Gastrocnemius medialis (tissue), 4 donors: Measurements from ENCODE around the gene POLL.

Source experiments
- POLR2A ChIP-seq, 2 donors: fragments of 450-650 bp; IDR thresholded peaks; one replicate each; pipeline ENCODE4 v1.6.1; 2017; ENCODE audit warnings: antibody characterized with exemption in 2 of 2, mild to moderate bottlenecking in 2 of 2, moderate library complexity in 2 of 2
- TF ChIP-seq, protein P1 (sequence below), 5 experiments: fragments of 450-650 bp in 3 of 5; fragments of 200-600 bp in 2 of 5; sonication (generic) in 2 of 5; IDR thresholded peaks in 4 of 5; conservative IDR thresholded peaks in 1 of 5; 1 replicate in 4 of 5; 2 replicates in 1 of 5; pipeline ENCODE4 v1.5.1; 2016 to 2019; ENCODE audit warnings: antibody characterized with exemption in 5 of 5, mild to moderate bottlenecking in 3 of 5, moderate library complexity in 3 of 5

GRCh38 chr10:101535949-101536348 lies 52.1 kb downstream of the POLL start:
- TF ChIP-seq, protein P1, sequence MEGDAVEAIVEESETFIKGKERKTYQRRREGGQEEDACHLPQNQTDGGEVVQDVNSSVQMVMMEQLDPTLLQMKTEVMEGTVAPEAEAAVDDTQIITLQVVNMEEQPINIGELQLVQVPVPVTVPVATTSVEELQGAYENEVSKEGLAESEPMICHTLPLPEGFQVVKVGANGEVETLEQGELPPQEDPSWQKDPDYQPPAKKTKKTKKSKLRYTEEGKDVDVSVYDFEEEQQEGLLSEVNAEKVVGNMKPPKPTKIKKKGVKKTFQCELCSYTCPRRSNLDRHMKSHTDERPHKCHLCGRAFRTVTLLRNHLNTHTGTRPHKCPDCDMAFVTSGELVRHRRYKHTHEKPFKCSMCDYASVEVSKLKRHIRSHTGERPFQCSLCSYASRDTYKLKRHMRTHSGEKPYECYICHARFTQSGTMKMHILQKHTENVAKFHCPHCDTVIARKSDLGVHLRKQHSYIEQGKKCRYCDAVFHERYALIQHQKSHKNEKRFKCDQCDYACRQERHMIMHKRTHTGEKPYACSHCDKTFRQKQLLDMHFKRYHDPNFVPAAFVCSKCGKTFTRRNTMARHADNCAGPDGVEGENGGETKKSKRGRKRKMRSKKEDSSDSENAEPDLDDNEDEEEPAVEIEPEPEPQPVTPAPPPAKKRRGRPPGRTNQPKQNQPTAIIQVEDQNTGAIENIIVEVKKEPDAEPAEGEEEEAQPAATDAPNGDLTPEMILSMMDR (IDR thresholded peaks at IDR 0.05 in 4 of 5, conservative IDR thresholded peaks at IDR 0.05 in 1 of 5), result no peak
- no peak for TF ChIP-seq POLR2A (IDR thresholded peaks at IDR 0.05)
